GM12872 (cell line): ENCODE results near the gene SMARCB1.

Experiments
- TF ChIP-seq, protein P1 (sequence below): IDR thresholded peaks from 3 replicates; pipeline ENCODE4 v1.5.1; 2011; ENCODE audit warnings: low read depth, mild to moderate bottlenecking, low read length, moderate library complexity; ENCODE audit not compliant: insufficient read depth

Gene SMARCB1

DNA sequence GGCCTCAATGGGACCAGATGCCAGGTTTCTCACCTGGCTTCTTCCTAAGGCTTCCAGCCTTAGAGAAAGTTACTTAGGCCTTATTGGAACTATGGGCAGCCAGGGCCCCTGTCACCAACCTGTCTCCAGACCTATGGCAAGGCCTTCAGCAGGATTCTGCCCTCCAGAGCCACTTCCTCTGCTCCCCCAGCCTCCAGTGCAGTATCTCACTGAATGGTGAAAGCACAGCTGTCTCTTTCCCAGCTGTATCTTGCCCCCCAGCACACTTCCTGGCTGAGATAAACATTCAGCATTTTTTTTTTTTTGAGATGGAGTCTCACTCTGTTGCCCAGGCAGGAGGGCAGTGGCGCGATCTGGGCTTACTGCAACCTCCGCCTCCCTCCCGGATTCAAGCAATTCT, 72.4 kb downstream of the SMARCB1 start:
- TF ChIP-seq, protein P1, sequence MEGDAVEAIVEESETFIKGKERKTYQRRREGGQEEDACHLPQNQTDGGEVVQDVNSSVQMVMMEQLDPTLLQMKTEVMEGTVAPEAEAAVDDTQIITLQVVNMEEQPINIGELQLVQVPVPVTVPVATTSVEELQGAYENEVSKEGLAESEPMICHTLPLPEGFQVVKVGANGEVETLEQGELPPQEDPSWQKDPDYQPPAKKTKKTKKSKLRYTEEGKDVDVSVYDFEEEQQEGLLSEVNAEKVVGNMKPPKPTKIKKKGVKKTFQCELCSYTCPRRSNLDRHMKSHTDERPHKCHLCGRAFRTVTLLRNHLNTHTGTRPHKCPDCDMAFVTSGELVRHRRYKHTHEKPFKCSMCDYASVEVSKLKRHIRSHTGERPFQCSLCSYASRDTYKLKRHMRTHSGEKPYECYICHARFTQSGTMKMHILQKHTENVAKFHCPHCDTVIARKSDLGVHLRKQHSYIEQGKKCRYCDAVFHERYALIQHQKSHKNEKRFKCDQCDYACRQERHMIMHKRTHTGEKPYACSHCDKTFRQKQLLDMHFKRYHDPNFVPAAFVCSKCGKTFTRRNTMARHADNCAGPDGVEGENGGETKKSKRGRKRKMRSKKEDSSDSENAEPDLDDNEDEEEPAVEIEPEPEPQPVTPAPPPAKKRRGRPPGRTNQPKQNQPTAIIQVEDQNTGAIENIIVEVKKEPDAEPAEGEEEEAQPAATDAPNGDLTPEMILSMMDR: no peak

DNA sequence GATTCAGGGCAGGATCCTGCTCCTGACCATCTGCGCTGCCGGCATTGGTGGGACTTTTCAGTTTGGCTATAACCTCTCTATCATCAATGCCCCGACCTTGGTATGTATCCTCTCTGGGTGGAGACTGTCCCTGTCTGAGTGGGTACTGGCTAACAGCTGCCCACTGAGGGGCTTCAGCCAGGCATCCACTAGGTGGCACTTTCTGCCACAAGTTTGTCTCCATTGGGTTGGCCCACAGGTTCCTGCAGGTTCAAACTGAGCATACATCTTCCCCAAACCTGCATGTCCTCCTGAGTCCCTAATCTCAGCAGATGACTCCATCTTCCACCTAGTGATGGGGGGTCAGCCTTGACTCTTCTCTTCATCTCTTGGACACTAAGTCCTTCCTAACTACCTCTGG, 75.3 kb downstream of the SMARCB1 start:
- TF ChIP-seq, protein P1: peak; percentile 85

DNA sequence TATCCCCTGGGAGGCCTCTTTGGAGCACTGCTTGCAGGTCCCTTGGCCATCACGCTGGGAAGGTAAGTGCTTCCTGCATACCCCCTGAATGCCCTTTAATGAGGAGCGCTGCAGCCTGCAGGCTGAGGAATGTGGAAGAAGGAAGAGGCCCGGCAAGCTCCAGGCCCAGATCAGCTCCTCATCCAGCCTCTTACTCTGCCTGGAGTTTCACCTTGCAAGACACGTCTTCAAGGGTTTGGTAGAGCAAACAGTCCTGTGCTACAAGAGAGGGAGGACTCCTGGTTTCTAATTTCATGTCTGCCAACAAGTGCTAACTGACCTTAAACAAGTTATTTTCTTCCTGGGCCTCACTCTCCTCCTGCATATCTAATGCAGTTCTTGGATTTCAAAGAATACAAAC, 81.8 kb downstream of the SMARCB1 start:
- TF ChIP-seq, protein P1: no peak

DNA sequence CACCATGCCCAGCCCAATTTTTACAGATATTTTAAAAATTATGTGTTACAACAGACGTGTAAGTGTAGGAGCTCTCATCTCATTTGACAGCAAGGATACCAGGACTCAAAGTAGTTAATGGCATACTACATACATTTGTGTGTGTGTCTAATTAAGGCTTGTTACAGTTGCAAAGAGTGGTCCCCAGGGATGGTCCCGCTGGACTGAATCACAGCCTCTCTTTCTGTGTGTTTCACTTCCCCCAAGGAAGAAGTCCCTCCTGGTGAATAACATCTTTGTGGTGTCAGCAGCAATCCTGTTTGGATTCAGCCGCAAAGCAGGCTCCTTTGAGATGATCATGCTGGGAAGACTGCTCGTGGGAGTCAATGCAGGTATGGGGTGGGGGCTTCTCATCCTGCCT, 88.1 kb downstream of the SMARCB1 start:
- TF ChIP-seq, protein P1: no peak

DNA sequence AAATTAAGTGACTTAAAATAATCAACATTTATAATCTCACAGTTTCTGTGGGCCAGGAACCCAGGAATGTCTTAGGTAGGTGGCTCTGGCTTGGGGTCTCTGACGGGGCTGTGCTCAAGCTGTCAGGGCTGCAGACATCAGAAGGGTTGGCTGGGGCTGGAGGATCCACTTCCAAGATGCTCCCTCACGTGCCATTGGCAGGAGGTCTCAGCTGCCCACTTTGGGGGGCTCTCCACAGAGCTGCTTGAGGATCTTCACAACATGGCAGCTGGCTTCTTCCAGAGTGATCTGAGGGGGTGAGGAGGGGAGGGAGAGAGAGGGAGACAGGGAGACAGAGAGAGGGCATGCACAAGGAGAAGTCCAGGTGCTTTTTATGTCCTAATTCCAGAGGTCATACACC, 89.0 kb downstream of the SMARCB1 start:
- TF ChIP-seq, protein P1: no peak

DNA sequence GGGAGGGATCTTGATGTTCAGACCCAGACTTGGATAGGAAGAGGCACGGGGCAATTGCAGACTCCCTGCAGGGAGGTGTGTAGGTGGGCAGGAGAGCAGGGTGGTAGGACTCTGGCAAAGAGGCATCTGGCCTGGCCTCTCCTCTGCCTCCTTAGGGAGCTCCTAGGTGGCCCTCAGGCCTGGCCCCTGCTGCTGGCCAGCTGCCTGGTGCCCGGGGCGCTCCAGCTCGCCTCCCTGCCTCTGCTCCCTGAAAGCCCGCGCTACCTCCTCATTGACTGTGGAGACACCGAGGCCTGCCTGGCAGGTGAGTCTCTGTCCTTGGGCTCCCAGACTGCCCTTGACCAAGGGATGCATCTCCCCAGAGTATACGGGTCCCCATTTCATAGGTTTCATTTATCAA, 90.8 kb downstream of the SMARCB1 start:
- TF ChIP-seq, protein P1: no peak

DNA sequence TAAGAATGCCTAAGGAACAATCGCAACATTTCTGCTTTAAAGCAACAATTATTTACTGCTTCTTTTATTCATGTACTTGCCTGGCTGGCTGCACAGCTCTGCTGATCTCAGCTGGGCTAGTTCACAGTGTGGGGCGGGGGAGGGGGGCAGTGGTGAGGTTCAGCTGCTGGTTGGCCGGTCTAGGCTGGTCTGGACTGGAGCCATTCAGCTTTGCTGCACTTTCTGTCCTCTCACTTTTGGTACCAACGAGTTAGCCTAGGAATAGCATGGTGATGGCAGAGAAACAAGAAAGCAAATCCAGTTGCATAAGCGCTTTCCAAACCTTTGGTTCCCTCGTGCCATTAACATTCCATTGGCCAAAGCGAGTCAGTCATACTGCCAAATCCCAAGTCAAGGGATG, 91.5 kb downstream of the SMARCB1 start:
- TF ChIP-seq, protein P1: no peak

DNA sequence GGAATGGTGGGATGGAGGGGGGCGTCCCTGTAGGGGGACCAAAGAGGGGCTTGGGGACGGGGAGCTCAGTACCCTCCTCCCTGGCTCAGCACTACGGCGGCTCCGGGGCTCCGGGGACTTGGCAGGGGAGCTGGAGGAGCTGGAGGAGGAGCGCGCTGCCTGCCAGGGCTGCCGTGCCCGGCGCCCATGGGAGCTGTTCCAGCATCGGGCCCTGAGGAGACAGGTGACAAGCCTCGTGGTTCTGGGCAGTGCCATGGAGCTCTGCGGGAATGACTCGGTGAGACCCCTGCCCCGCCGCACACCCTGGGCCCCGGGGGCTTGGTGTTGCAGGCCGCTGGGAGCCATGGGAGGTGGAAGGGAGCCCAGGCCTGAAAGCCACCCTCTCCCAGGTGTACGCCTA, 95.6 kb downstream of the SMARCB1 start:
- TF ChIP-seq, protein P1: no peak
